ENCODE measurements around the gene PUS7L.

GRCh38 chr12:43676183-43676813 is 82.3 kb downstream of the PUS7L start:
- TF ChIP-seq CTCF (conservative IDR thresholded peaks at IDR 0.05) = peak; percentile 89
- TF ChIP-seq ZFX (IDR thresholded peaks at IDR 0.05) = no peak
